Astrocyte of the spinal cord (primary cell): ENCODE data around the gene CCDC157.
"Not testable (repeated sequence)": the region's sequence is repeated elsewhere in the genome, so short reads cannot be mapped to it uniquely, and the experiment has no call there.

Source experiments
- DNase-seq: peaks from one replicate; pipeline ENCODE4 v3.0.0; 2011; ENCODE audit warnings: low read depth, low spot score
- H3K4me3 ChIP-seq: 2 replicates; pipeline ENCODE4 v1.5.1; 2011; ENCODE audit warnings: low read depth, mild to moderate bottlenecking, low read length, moderate library complexity
- CTCF ChIP-seq: IDR thresholded peaks from 2 replicates; pipeline ENCODE4 v1.5.1; 2012; ENCODE audit warnings: low read depth, mild to moderate bottlenecking, low read length, inconsistent platforms
- in situ Hi-C: cut with HindIII; loops from 2 replicates; pipeline ENCODE4 v1.10.0; 2017; ENCODE audit warnings: low sequenced_read_pairs

Gene CCDC157

GRCh38 chr22:30399718-30400117, 42.9 kb downstream of the CCDC157 start:
- no peak for TF ChIP-seq CTCF
- DNase-seq = no peak
- no peak overlapping the region for H3K4me3 ChIP-seq
- in situ Hi-C loops = no loop called here

- H3K4me3 ChIP-seq = no peak overlapping the region
Observed at GRCh38 chr22:30400159-30400558, 43.4 kb downstream of the CCDC157 start.

GRCh38 chr22:30401024-30401423, 44.2 kb downstream of the CCDC157 start:
- H3K4me3 ChIP-seq, in situ Hi-C loops, DNase-seq: not testable (repeated sequence)

More at GRCh38 chr22:30400159-30400558, 43.4 kb downstream of the CCDC157 start:
- in situ Hi-C loops = no loop called here
- DNase-seq = no peak
- TF ChIP-seq CTCF = no peak

- DNase-seq = no peak
- no peak overlapping the region for H3K4me3 ChIP-seq
- in situ Hi-C loops = no loop called here
- TF ChIP-seq CTCF = no peak
Observed at GRCh38 chr22:30402028-30402765, 45.4 kb downstream of the CCDC157 start.

- in situ Hi-C loops, H3K4me3 ChIP-seq, DNase-seq: not testable (repeated sequence)
Observed at GRCh38 chr22:30402766-30403104, 45.9 kb downstream of the CCDC157 start.

- no peak for DNase-seq
- H3K4me3 ChIP-seq = no peak overlapping the region
- TF ChIP-seq CTCF = no peak
- in situ Hi-C loops = no loop called here
Observed at GRCh38 chr22:30404307-30404706, 47.5 kb downstream of the CCDC157 start.

GRCh38 chr22:30405731-30406130, 48.9 kb downstream of the CCDC157 start:
- in situ Hi-C loops = no loop called here
- H3K4me3 ChIP-seq = no peak overlapping the region
- no peak for TF ChIP-seq CTCF
- no peak for DNase-seq

GRCh38 chr22:30406400-30406799, 49.6 kb downstream of the CCDC157 start:
- DNase-seq = no peak
- H3K4me3 ChIP-seq = no peak overlapping the region
- TF ChIP-seq CTCF = no peak
- in situ Hi-C loops = no loop called here
